Panc1 (cell line): ENCODE measurements around the gene TRAPPC14.

Source experiments
- POLR2AphosphoS5 ChIP-seq: IDR thresholded peaks from 2 replicates; pipeline ENCODE4 v1.6.1; 2012; ENCODE audit warnings: mild to moderate bottlenecking, low read depth, low read length, moderate library complexity
- REST ChIP-seq, 2 experiments: IDR thresholded peaks; 2 replicates each; pipeline ENCODE4 v1.6.1; 2011 to 2012; ENCODE audit warnings: low read depth in 2 of 2, control low read depth in 1 of 2, low read length in 1 of 2, mild to moderate bottlenecking in 1 of 2, moderate library complexity in 1 of 2; ENCODE audit not compliant: insufficient read depth in 1 of 2
- SIN3A ChIP-seq: IDR thresholded peaks from 2 replicates; pipeline ENCODE4 v1.6.1; 2012; ENCODE audit warnings: low read depth, mild to moderate bottlenecking, low read length, moderate library complexity, borderline replicate concordance; ENCODE audit not compliant: insufficient read depth
- TCF7L2 ChIP-seq: IDR thresholded peaks from 2 replicates; pipeline ENCODE4 v1.6.1; 2011; ENCODE audit warnings: mild to moderate bottlenecking, low read depth, low read length, inconsistent platforms
- TF ChIP-seq, protein P1 (sequence below): fragments of 450-650 bp; IDR thresholded peaks from 2 replicates; pipeline ENCODE4 v1.5.1; 2017; ENCODE audit warnings: mild to moderate bottlenecking

GRCh38 chr7:100128637-100128963 lies 29.9 kb downstream of the TRAPPC14 start:
- TF ChIP-seq, protein P1, sequence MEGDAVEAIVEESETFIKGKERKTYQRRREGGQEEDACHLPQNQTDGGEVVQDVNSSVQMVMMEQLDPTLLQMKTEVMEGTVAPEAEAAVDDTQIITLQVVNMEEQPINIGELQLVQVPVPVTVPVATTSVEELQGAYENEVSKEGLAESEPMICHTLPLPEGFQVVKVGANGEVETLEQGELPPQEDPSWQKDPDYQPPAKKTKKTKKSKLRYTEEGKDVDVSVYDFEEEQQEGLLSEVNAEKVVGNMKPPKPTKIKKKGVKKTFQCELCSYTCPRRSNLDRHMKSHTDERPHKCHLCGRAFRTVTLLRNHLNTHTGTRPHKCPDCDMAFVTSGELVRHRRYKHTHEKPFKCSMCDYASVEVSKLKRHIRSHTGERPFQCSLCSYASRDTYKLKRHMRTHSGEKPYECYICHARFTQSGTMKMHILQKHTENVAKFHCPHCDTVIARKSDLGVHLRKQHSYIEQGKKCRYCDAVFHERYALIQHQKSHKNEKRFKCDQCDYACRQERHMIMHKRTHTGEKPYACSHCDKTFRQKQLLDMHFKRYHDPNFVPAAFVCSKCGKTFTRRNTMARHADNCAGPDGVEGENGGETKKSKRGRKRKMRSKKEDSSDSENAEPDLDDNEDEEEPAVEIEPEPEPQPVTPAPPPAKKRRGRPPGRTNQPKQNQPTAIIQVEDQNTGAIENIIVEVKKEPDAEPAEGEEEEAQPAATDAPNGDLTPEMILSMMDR: no peak
- TF ChIP-seq POLR2AphosphoS5: no peak
- no peak for TF ChIP-seq REST (IDR thresholded peaks at IDR 0.05; ENCODE audit: insufficient read depth in 1 of 2, low read depth in 2 of 2, low read length in 1 of 2)
- TF ChIP-seq TCF7L2: no peak
- no peak for TF ChIP-seq SIN3A
